HG03469 (cell line): Measurements from ENCODE around the gene ETV3.

Experiments
- ATAC-seq: cut with Tn5 transposase; IDR thresholded peaks from one replicate; pipeline ENCODE4 v1.9.1; 2021; ENCODE audit warnings: mild to moderate bottlenecking, moderate library complexity, moderate number of reproducible peaks; ENCODE audit not compliant: unreplicated experiment

The ETV3 gene

GRCh38 chr1:157162345-157162744 is 24.1 kb upstream of the ETV3 start:
- no peak for ATAC-seq

GRCh38 chr1:157161901-157162300 is 23.7 kb upstream of the ETV3 start:
- no peak for ATAC-seq

GRCh38 chr1:157158967-157159366 is 20.8 kb upstream of the ETV3 start:
- no peak for ATAC-seq

- no peak for ATAC-seq
Measured at GRCh38 chr1:157157501-157158190, 19.5 kb upstream of the ETV3 start.

- no peak for ATAC-seq
Measured at GRCh38 chr1:157156058-157156541, 17.9 kb upstream of the ETV3 start.

GRCh38 chr1:157155658-157156057 is 17.5 kb upstream of the ETV3 start:
- ATAC-seq: no peak

GRCh38 chr1:157154940-157155514 is 16.8 kb upstream of the ETV3 start:
- ATAC-seq: no peak

GRCh38 chr1:157154291-157154690 is 16.1 kb upstream of the ETV3 start:
- ATAC-seq: no peak

GRCh38 chr1:157153746-157154145 is 15.6 kb upstream of the ETV3 start:
- ATAC-seq: no peak

GRCh38 chr1:157152510-157152909 is 14.3 kb upstream of the ETV3 start:
- ATAC-seq: no peak

- ATAC-seq: no peak
Measured at GRCh38 chr1:157151506-157151905, 13.3 kb upstream of the ETV3 start.

GRCh38 chr1:157151073-157151472 is 12.9 kb upstream of the ETV3 start:
- no peak for ATAC-seq

- ATAC-seq: no peak
Measured at GRCh38 chr1:157150631-157151030, 12.4 kb upstream of the ETV3 start.

GRCh38 chr1:157147906-157148700 is 9.9 kb upstream of the ETV3 start:
- no peak for ATAC-seq

- no peak for ATAC-seq
Measured at GRCh38 chr1:157147037-157147436, 8.8 kb upstream of the ETV3 start.

GRCh38 chr1:157146244-157146643 is 8.0 kb upstream of the ETV3 start:
- ATAC-seq: no peak

GRCh38 chr1:157145076-157145475 is 6.9 kb upstream of the ETV3 start:
- no peak for ATAC-seq

GRCh38 chr1:157144509-157144908 is 6.3 kb upstream of the ETV3 start:
- no peak for ATAC-seq

GRCh38 chr1:157142765-157143423 is 4.7 kb upstream of the ETV3 start:
- no peak for ATAC-seq

- no peak for ATAC-seq
Measured at GRCh38 chr1:157142201-157142600, 4.0 kb upstream of the ETV3 start.

- ATAC-seq: no peak
Measured at GRCh38 chr1:157141212-157141855, 3.1 kb upstream of the ETV3 start.
